ENCODE measurements around the gene FGR. TPM values are rescaled to one million over a fixed set of nuclear protein-coding genes. Genes with fewer than 3 reads are reported as not detected.

FGR gene
- total and polyA plus RNA-seq, 2 of the 13 experiments (the other 11 are each of a cell fraction or from before 2014, with no cell fraction given), result not detected

DNA sequence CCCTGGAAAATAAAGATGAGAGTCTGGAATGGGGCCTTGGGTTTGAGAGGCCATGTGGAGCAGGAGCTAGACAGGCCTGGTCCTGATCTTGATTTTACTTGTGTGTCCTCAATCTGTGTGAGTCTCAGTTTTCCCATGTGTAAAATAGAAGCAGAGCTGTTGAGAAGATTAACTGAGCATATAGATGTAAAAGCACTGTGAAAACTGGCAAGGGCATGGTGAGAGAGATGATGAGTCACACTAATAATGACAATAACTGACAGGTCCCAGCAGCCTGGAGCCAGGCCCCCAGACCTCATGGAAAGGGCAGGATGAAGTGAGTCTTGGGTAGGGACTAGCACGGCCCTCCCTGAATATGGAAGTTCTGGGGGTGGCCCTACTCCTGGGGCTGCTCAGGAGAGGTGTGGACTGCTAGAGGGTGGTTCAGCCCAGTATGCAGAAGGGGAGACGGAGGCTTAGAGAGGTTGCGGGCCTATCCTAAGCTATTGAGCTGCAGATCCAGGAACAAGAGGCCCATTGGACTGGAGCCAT is 28.2 kb downstream of the FGR start (continued):
- TF ChIP-seq ZIK1 (CRISPR knock-in tag; IDR thresholded peaks at IDR 0.05; ENCODE audit: borderline replicate concordance, low read depth) (no peak), ZSCAN22 (CRISPR knock-in tag; IDR thresholded peaks at IDR 0.05) (no peak), ZNF337 (CRISPR knock-in tag; IDR thresholded peaks at IDR 0.05; ENCODE audit: borderline replicate concordance, low read depth) (no peak), FOSL1 (CRISPR knock-in tag; IDR thresholded peaks at IDR 0.05; ENCODE audit: borderline replicate concordance) (no peak), AKNA (CRISPR knock-in tag; IDR thresholded peaks at IDR 0.05; ENCODE audit: borderline replicate concordance) (no peak), TBX3 (IDR thresholded peaks at IDR 0.05; ENCODE audit: borderline replicate concordance) (no peak), SMYD3 (CRISPR knock-in tag; IDR thresholded peaks at IDR 0.05) (0 out of 2 replicates have a peak, but pooled peaks have one; percentile 5), ZNF460 (CRISPR knock-in tag; IDR thresholded peaks at IDR 0.05; ENCODE audit: borderline replicate concordance) (no peak), MXI1 (IDR thresholded peaks at IDR 0.05; ENCODE audit: borderline replicate concordance, low read depth, low read length) (0 out of 3 replicates have a peak, but pooled peaks have one; percentile 45), ZNF501 (CRISPR knock-in tag; IDR thresholded peaks at IDR 0.05) (peak; percentile 33; the same call in 1 of the 2 replicates), ZNF510 (CRISPR knock-in tag; IDR thresholded peaks at IDR 0.05; ENCODE audit: low read depth) (0 out of 2 replicates have a peak, but pooled peaks have one; percentile 24), ZNF3 (CRISPR knock-in tag; IDR thresholded peaks at IDR 0.05) (0 out of 2 replicates have a peak, but pooled peaks have one; percentile 20)
- TF ChIP-seq, protein P1, sequence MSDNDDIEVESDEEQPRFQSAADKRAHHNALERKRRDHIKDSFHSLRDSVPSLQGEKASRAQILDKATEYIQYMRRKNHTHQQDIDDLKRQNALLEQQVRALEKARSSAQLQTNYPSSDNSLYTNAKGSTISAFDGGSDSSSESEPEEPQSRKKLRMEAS (IDR thresholded peaks at IDR 0.05), result 0 out of 2 replicates have a peak, but pooled peaks have one; percentile 10
- TF ChIP-seq, protein P2, sequence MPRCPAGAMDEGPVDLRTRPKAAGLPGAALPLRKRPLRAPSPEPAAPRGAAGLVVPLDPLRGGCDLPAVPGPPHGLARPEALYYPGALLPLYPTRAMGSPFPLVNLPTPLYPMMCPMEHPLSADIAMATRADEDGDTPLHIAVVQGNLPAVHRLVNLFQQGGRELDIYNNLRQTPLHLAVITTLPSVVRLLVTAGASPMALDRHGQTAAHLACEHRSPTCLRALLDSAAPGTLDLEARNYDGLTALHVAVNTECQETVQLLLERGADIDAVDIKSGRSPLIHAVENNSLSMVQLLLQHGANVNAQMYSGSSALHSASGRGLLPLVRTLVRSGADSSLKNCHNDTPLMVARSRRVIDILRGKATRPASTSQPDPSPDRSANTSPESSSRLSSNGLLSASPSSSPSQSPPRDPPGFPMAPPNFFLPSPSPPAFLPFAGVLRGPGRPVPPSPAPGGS (CRISPR knock-in tag; IDR thresholded peaks at IDR 0.05), result no peak
- TF ChIP-seq, protein P3, sequence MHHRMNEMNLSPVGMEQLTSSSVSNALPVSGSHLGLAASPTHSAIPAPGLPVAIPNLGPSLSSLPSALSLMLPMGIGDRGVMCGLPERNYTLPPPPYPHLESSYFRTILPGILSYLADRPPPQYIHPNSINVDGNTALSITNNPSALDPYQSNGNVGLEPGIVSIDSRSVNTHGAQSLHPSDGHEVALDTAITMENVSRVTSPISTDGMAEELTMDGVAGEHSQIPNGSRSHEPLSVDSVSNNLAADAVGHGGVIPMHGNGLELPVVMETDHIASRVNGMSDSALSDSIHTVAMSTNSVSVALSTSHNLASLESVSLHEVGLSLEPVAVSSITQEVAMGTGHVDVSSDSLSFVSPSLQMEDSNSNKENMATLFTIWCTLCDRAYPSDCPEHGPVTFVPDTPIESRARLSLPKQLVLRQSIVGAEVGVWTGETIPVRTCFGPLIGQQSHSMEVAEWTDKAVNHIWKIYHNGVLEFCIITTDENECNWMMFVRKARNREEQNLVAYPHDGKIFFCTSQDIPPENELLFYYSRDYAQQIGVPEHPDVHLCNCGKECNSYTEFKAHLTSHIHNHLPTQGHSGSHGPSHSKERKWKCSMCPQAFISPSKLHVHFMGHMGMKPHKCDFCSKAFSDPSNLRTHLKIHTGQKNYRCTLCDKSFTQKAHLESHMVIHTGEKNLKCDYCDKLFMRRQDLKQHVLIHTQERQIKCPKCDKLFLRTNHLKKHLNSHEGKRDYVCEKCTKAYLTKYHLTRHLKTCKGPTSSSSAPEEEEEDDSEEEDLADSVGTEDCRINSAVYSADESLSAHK (CRISPR knock-in tag; IDR thresholded peaks at IDR 0.05; ENCODE audit: borderline replicate concordance), result no peak
- TF ChIP-seq, protein P4, sequence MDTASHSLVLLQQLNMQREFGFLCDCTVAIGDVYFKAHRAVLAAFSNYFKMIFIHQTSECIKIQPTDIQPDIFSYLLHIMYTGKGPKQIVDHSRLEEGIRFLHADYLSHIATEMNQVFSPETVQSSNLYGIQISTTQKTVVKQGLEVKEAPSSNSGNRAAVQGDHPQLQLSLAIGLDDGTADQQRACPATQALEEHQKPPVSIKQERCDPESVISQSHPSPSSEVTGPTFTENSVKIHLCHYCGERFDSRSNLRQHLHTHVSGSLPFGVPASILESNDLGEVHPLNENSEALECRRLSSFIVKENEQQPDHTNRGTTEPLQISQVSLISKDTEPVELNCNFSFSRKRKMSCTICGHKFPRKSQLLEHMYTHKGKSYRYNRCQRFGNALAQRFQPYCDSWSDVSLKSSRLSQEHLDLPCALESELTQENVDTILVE (CRISPR knock-in tag; IDR thresholded peaks at IDR 0.05), result no peak
